CD4-positive, alpha-beta T cell treated with Interferon alpha-2 for 1 hour (primary cell): ENCODE measurements around the gene NTRK3.
"Not testable (repeated sequence)": the region's sequence is repeated elsewhere in the genome, so short reads cannot be mapped to it uniquely, and the experiment has no call there.

Source experiments
- DNase-seq, 2 donors: peaks; one replicate each; pipeline ENCODE4 v3.0.0-alpha.2; 2020 to 2022

NTRK3 gene

GRCh38 chr15:88072133-88072532 is 184.4 kb downstream of the NTRK3 start:
- not testable (repeated sequence) for DNase-seq

GRCh38 chr15:88071141-88071540 is 185.4 kb downstream of the NTRK3 start:
- DNase-seq: no peak

GRCh38 chr15:88069561-88069960 is 187.0 kb downstream of the NTRK3 start:
- DNase-seq: no peak

GRCh38 chr15:88067331-88067685 is 189.2 kb downstream of the NTRK3 start:
- DNase-seq: no peak

- no peak for DNase-seq
Measured at GRCh38 chr15:88066636-88067330, 189.8 kb downstream of the NTRK3 start.

GRCh38 chr15:88061452-88061851 is 195.1 kb downstream of the NTRK3 start:
- DNase-seq: no peak

- no peak for DNase-seq
Measured at GRCh38 chr15:88060383-88060782, 196.2 kb downstream of the NTRK3 start.

GRCh38 chr15:88057836-88058235 is 198.7 kb downstream of the NTRK3 start:
- DNase-seq: no peak

- no peak for DNase-seq
Measured at GRCh38 chr15:88049506-88049905, 207.0 kb downstream of the NTRK3 start.

- DNase-seq: no peak
Measured at GRCh38 chr15:88048755-88049154, 207.8 kb downstream of the NTRK3 start.

- no peak for DNase-seq
Measured at GRCh38 chr15:88048237-88048636, 208.3 kb downstream of the NTRK3 start.

- DNase-seq: no peak
Measured at GRCh38 chr15:88046576-88047129, 209.9 kb downstream of the NTRK3 start.

GRCh38 chr15:88043396-88043795 is 213.1 kb downstream of the NTRK3 start:
- DNase-seq: no peak

GRCh38 chr15:88042047-88042446 is 214.5 kb downstream of the NTRK3 start:
- no peak for DNase-seq

- DNase-seq: no peak
Measured at GRCh38 chr15:88040516-88040915, 216.0 kb downstream of the NTRK3 start.

GRCh38 chr15:88038261-88038660 is 218.3 kb downstream of the NTRK3 start:
- DNase-seq: no peak

- no peak for DNase-seq
Measured at GRCh38 chr15:88036154-88036839, 220.2 kb downstream of the NTRK3 start.

- no peak for DNase-seq
Measured at GRCh38 chr15:88035381-88035780, 221.2 kb downstream of the NTRK3 start.

GRCh38 chr15:88033421-88033820 is 223.1 kb downstream of the NTRK3 start:
- not testable (repeated sequence) for DNase-seq

GRCh38 chr15:88032787-88033186 is 223.8 kb downstream of the NTRK3 start:
- DNase-seq: no peak

- DNase-seq: no peak
Measured at GRCh38 chr15:88031461-88031860, 225.1 kb downstream of the NTRK3 start.

- DNase-seq: no peak
Measured at GRCh38 chr15:88029696-88030095, 226.8 kb downstream of the NTRK3 start.

GRCh38 chr15:88028024-88028423 is 228.5 kb downstream of the NTRK3 start:
- no peak for DNase-seq

- DNase-seq: no peak
Measured at GRCh38 chr15:88023914-88024313, 232.6 kb downstream of the NTRK3 start.
